ENCODE data around the gene UBTF. TPM values are rescaled to one million over a fixed set of nuclear protein-coding genes. Genes with fewer than 3 reads are reported as not detected.
A peak's percentile ranks its signal among the peaks of the same experiment; 100 is the strongest.

UBTF gene
- polyA plus RNA-seq, 3 donors, result 6.0 to 13.1 (median 12.5) TPM

DNA sequence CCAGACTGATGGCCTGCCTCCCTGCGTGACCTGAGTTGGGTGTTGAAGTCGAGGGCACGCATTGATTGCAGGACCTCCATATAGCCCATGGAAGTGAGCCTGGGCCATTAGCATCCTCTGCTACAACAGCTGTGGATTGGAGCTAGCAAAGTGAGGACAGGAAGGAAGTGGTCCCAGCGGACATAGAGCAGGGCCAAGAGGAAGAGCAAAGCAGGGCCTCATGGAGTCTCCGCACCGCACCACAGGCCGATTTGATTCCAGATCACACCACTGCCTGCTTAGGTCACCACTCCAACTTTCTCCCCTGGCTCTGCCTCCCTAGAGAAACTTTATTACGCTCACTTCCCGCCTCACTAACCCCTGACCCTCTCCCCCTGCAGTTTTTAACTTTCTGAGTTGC is 10.7 kb upstream of the UBTF start:
- no peaks in the 10 kb centered on the region for H3K36me3 Mint-ChIP-seq
- H4K20me1 ChIP-seq (ENCODE audit: insufficient read depth, low read length), result no peaks in the 10 kb centered on the region
- 79% methylated on average over 4 of the region's 9 CpGs for WGBS (ENCODE audit: insufficient coverage)
- no peak overlapping the region for H3K27ac Mint-ChIP-seq
- H3K79me2 ChIP-seq (ENCODE audit: insufficient read depth, low read length), result no peaks in the 10 kb centered on the region
- DNase-seq, result no peak
- no peak overlapping the region for H3K27ac ChIP-seq (ENCODE audit: low read depth in 1 of 2, low read length in 2 of 2)
- no peak overlapping the region for H3K4me3 Mint-ChIP-seq
- peaks cover 0 to 2% (median 0%) of the 10 kb centered on the region in 7 donors for H3K9me3 Mint-ChIP-seq
- H2AFZ ChIP-seq (ENCODE audit: insufficient read depth, low read depth, low read length, poor library complexity, severe bottlenecking), result no peak overlapping the region
- no peak overlapping the region for H3K9ac ChIP-seq (ENCODE audit: insufficient read depth, low read length, poor library complexity, severe bottlenecking)
- no peak overlapping the region for H3K4me2 ChIP-seq (replicated peaks; ENCODE audit: extremely low read depth, low read length, poor library complexity, severe bottlenecking)
- H3K4me3 ChIP-seq (replicated peaks in 1 of 3; ENCODE audit: low read depth in 2 of 3, low read length in 3 of 3), result no peak overlapping the region
- H3K27me3 Mint-ChIP-seq (ENCODE audit: low read depth in 3 of 3), result peaks cover 2 to 9% (median 2%) of the 10 kb centered on the region in 3 donors
- TF ChIP-seq, protein P1, sequence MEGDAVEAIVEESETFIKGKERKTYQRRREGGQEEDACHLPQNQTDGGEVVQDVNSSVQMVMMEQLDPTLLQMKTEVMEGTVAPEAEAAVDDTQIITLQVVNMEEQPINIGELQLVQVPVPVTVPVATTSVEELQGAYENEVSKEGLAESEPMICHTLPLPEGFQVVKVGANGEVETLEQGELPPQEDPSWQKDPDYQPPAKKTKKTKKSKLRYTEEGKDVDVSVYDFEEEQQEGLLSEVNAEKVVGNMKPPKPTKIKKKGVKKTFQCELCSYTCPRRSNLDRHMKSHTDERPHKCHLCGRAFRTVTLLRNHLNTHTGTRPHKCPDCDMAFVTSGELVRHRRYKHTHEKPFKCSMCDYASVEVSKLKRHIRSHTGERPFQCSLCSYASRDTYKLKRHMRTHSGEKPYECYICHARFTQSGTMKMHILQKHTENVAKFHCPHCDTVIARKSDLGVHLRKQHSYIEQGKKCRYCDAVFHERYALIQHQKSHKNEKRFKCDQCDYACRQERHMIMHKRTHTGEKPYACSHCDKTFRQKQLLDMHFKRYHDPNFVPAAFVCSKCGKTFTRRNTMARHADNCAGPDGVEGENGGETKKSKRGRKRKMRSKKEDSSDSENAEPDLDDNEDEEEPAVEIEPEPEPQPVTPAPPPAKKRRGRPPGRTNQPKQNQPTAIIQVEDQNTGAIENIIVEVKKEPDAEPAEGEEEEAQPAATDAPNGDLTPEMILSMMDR (IDR thresholded peaks at IDR 0.05), result no peak
- no peaks in the 10 kb centered on the region for H3K9me3 ChIP-seq (replicated peaks in 1 of 2; ENCODE audit: control insufficient read depth in 1 of 2, insufficient read depth in 1 of 2, low read length in 2 of 2)
- peaks cover 3% of the 10 kb centered on the region for H3K4me1 Mint-ChIP-seq
- no peaks in the 10 kb centered on the region for H3K36me3 ChIP-seq (replicated peaks in 1 of 2; ENCODE audit: control insufficient read depth in 1 of 2, insufficient read depth in 2 of 2, low read length in 2 of 2)
- no peaks in the 10 kb centered on the region for H3K4me1 ChIP-seq (ENCODE audit: control insufficient read depth in 1 of 2, insufficient read depth in 2 of 2, low read length in 2 of 2)
- intact Hi-C loops (cut with micrococcal nuclease), result no loop called here
- H3K27me3 ChIP-seq (ENCODE audit: control insufficient read depth in 2 of 2, insufficient read depth in 2 of 2, low read length in 2 of 2), result no peaks in the 10 kb centered on the region

DNA sequence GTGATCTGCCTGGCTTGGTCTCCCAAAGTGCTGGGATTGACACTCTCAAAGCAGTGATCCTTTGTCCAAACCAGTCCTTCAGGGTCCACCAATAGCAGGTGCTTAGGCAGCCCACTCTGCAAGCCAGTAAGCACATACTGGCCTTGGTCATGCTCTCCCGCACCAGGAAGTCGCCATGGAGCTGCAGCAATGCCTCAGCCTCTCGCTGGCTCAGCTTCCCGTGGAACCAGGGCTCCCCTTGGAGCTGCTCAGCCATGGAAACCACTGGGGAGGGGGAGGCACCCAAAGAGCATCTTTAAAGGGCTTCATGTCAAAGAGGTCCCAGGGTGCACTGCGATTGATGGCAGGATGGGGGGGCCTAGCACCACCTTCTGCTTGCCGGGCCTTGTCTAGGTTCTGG is 9.6 kb upstream of the UBTF start:
- no peak overlapping the region for H3K4me3 ChIP-seq (replicated peaks in 1 of 3; ENCODE audit: low read depth in 2 of 3, low read length in 3 of 3)
- Mint-ChIP-seq H3K27ac (peak overlapping the region in 1 of 7 donors; percentile 28), H3K4me1 (no peaks in the 10 kb centered on the region), H3K36me3 (no peaks in the 10 kb centered on the region), H3K9me3 (peaks cover 0 to 2% (median 0%) of the 10 kb centered on the region in 7 donors), H3K27me3 (ENCODE audit: low read depth in 3 of 3) (peaks cover 4 to 15% (median 5%) of the 10 kb centered on the region in 3 donors), H3K4me3 (no peak overlapping the region)
- TF ChIP-seq, protein P1 (IDR thresholded peaks at IDR 0.05), result no peak
- no peaks in the 10 kb centered on the region for H3K79me2 ChIP-seq (ENCODE audit: insufficient read depth, low read length)
- no peaks in the 10 kb centered on the region for H3K4me1 ChIP-seq (ENCODE audit: control insufficient read depth in 1 of 2, insufficient read depth in 2 of 2, low read length in 2 of 2)
- 94% methylated on average over 6 of the region's 6 CpGs for WGBS (ENCODE audit: insufficient coverage)
- no peak overlapping the region for H2AFZ ChIP-seq (ENCODE audit: insufficient read depth, low read depth, low read length, poor library complexity, severe bottlenecking)
- H3K27ac ChIP-seq (ENCODE audit: low read depth in 1 of 2, low read length in 2 of 2), result no peak overlapping the region
- H3K9me3 ChIP-seq (replicated peaks in 1 of 2; ENCODE audit: control insufficient read depth in 1 of 2, insufficient read depth in 1 of 2, low read length in 2 of 2), result no peaks in the 10 kb centered on the region
- DNase-seq, result no peak
- H4K20me1 ChIP-seq (ENCODE audit: insufficient read depth, low read length), result no peaks in the 10 kb centered on the region
- intact Hi-C loops (cut with micrococcal nuclease), result no loop called here
- no peaks in the 10 kb centered on the region for H3K36me3 ChIP-seq (replicated peaks in 1 of 2; ENCODE audit: control insufficient read depth in 1 of 2, insufficient read depth in 2 of 2, low read length in 2 of 2)
- H3K9ac ChIP-seq (ENCODE audit: insufficient read depth, low read length, poor library complexity, severe bottlenecking), result no peak overlapping the region
- no peaks in the 10 kb centered on the region for H3K27me3 ChIP-seq (ENCODE audit: control insufficient read depth in 2 of 2, insufficient read depth in 2 of 2, low read length in 2 of 2)
- H3K4me2 ChIP-seq (replicated peaks; ENCODE audit: extremely low read depth, low read length, poor library complexity, severe bottlenecking), result no peak overlapping the region
